Fibroblast of peridontal ligament (primary cell): ENCODE results near the gene ZNF48.

ENCODE experiments used
- DNase-seq: peaks from one replicate; pipeline ENCODE4 v3.0.0-alpha.2; 2010; ENCODE audit errors: extremely low read depth

ZNF48 gene

GRCh38 chr16:30358990-30359870 is 36.0 kb upstream of the ZNF48 start:
- DNase-seq, result no peak

GRCh38 chr16:30359871-30360170 is 35.4 kb upstream of the ZNF48 start:
- DNase-seq, result no peak

GRCh38 chr16:30361180-30361579 is 34.0 kb upstream of the ZNF48 start:
- no peak for DNase-seq

GRCh38 chr16:30365200-30365599 is 30.0 kb upstream of the ZNF48 start:
- no peak for DNase-seq

GRCh38 chr16:30366511-30366910 is 28.7 kb upstream of the ZNF48 start:
- no peak for DNase-seq

- DNase-seq, result no peak
Observed at GRCh38 chr16:30367349-30368009, 27.7 kb upstream of the ZNF48 start.

DNA sequence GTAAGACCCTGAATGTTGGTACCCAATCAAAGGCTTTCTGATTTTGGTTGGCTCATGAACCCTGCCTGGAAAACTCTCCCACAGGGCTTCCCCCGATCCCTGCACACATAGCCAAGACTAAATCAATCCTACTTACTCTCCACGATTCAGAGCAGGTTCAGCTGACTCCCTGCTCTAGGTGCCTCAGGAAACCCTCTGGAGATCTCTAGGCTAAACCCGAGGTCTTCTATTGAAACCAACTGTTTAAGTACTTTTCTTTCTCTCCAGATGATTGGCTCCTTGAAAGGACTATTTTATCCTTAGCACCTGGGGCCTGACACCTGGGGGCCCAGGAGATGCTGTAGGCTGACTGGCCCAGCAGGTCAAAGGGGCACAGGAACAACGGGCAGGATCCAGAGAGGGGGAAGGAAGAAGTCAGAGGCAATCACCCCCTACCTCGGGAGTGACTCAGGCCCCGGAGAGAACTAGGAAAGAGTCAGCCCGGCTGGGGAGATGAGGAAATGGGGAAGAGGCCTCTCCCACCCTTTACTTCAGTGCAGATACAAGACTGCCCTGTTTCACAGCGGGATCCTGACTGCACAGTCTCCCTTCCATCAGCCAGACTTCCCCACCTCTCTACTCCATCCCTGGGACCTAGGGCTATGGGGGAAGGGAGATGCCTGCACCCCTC is 27.0 kb upstream of the ZNF48 start:
- DNase-seq, result peak; percentile 51

DNA sequence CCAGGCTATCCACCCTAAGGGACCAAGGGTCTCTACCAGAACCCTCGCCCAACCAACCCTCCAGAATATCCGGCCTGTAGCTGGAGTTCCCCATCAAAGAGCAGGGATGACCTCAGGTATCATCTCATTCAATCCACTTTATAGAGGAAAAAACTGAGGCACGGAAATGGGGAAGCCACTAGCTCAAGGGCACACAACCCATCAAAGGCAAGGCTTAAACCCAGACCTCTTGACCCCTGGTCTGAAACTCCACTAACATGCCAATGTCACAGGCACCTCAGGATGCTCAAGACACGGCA is 26.5 kb upstream of the ZNF48 start:
- DNase-seq, result no peak

DNA sequence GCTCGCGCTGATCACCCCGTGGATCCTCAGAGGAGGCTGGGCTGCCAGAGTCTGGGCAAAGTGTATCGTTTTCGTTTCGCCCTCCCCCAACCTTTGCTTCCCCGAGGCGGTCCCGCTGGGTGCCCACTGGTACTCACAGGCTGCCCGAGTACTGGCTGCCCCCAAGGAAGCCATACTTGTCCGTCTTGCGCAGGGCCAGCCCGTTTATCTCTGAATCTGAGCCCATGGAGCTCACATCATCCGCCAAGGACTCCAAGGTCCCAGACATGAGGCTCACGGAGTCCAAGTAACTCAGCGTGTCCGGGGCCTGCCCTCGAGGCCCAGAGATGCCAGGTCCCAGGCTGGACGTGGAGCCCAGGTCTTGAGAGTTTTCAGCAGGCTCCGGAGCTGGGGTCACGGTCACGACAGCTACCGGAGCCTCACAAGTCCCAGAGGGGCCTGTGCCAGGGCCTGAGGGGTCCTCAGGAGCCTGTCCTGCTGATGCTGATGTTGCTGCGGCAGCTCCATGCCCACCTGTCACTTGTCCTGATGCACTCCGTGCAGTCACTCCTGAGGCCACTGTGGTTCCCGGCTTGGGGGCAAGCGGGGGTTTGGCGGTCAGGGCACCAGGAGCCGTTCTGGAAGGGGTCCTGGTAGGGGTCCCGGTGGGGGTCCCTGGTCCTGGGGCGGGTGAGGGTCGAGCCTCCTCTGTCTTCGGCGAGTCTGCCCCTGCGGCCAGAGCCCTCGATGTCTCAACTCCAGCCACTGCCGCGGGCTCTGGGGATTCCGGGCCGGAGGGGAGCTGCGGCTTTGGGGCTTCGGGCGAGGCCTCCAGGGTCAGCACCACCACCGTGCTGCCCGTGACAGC is 25.9 kb upstream of the ZNF48 start:
- DNase-seq, result no peak

DNA sequence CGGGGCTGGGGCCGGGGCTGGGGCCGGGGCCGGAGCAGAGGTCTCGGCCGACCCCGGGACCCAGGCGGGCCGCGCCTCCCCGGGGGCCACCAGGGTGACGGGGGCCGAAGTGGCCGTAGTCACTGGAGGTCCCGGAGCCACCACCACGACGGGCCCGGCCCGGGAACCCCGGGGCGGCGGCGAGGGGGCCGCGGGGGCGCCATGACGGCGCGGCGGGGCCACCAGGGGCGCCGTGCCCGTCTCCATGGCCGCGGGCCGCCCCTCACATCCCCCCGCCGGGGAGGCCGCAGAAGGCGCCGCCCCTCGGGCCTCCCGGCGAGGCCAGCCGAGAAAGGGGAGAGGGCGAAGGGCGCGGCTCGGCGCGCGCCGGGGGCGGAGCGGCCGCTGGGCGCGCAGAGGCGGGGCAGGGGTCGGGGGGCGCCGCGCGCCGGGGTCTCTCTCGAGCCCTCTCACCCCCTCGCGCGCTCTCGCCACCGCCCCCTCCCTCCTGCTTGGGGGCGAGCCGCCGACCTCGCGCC is 25.2 kb upstream of the ZNF48 start:
- no peak for DNase-seq

DNA sequence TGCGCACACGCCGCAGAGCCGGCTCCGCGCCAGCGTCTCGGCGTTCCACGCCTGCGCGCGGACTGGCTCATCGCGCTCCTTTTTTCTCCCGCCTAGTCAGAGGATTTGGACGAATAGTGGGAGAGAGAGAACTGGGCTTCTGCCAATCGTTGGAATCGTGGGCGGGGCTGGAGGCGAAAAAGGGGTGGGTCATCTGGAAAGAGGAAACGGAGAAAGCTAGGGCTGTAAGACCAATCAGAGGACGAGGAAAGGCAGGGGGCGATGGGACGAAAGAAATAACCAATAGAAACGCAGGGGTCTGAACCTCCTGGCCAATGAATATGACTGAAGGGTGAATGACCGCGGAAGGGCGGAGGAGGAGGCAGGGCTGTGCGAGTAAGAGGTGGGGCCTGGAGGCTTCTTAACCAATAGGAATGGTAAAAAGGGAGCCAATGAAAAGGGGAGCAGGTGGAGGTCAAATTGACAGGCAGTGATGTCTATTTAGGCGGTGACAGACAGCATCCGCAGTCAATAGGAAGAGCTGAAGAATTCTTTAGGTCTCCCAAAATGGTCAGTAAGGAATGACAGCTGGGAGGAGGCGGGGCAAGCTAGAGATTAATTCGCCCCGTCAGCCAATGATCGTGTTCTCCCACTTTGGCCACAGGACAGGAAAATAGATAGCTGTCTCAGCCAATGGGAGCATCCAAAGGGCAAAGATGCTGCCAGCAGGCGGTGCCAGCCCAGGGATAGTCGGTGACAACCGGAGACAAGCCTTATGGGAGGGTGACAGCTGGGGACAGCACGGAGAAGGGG is 24.6 kb upstream of the ZNF48 start, which contains the start of gene TBC1D10B:
TSS of gene TBC1D10B (minus strand) at position 39 of the 792 bp plus-strand sequence. CDS start 311 bp downstream, outside the sequence.
- peak; percentile 100 for DNase-seq

GRCh38 chr16:30371248-30371816 is 23.9 kb upstream of the ZNF48 start:
- DNase-seq, result no peak

DNA sequence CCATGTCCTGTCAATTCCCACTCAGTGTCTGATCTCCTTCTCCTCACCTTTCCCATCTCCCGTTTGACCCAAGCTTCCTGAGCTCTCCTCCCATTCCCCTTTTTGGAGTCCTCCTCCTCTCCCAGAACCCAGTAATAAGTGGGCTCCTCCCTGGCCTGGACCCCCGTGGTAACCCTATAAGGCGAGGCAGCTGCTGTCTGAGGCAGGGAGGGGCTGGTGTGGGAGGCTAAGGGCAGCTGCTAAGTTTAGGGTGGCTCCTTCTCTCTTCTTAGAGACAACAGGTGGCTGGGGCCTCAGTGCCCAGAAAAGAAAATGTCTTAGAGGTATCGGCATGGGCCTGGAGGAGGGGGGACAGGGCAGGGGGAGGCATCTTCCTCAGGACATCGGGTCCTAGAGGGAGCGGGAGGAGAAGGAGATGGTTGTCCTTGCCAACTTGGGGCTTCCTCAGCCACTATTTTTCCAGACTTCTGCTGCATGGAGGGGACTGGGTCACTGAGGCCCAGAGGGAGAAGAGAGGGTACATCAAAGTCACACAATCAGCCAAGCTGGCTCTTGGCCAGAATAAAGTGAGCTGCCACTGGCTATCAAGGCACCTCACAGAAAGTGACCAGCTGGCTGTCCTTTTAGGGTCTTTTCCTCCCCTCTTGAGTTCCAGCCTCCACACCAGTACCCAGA is 23.0 kb upstream of the ZNF48 start:
- no peak for DNase-seq

GRCh38 chr16:30372725-30373124 is 22.5 kb upstream of the ZNF48 start:
- DNase-seq, result no peak

DNA sequence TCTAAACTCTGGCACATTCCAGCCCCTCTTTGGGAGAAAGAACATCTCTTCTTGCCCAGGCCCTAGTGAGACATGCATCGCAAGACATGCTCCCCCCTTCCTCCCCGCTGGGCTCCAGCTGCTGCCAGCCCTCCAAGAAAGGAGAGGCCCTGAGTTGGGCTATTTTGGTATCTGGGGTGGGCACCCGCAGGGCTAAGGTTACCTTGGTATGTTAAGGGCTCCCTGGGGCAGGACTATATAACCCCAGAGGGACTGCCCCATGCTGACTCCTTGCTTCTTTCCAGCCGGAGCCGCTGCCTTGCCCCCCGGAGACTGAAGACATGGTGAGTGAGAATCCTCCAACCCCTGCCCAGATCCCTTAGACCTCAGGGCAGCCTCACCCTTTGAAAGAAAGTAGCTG is 20.7 kb upstream of the ZNF48 start, which contains the start of gene MYL11:
TSS of gene MYL11 (plus strand) at position 265 of the 400 bp plus-strand sequence. CDS start at position 321, 56 bp downstream.
- DNase-seq, result no peak

DNA sequence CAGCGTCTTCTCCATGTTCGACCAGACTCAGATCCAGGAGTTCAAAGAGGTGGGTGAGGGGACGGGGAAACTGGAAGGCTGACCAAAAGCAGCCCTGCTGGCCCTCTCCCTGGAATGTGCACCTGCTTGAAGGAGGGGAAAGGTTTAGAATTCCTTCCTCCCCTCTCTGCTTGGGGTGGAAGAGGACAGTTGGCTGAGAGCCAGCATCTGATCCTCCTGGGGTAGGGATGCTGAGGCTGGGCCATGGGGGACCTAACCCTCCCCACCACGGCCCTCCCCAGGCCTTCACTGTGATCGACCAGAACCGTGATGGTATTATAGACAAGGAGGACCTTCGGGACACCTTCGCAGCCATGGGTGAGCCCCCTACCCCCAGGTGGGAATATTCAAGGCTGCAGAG is 19.4 kb upstream of the ZNF48 start:
- no peak for DNase-seq

GRCh38 chr16:30376461-30376902 is 18.7 kb upstream of the ZNF48 start:
- DNase-seq, result no peak

GRCh38 chr16:30377050-30377811 is 18.0 kb upstream of the ZNF48 start:
- no peak for DNase-seq

- peak; percentile 88 for DNase-seq
Observed at GRCh38 chr16:30377812-30378235, 17.4 kb upstream of the ZNF48 start.
